Measurements from ENCODE around the gene MEPE.
"Not testable (repeated sequence)": the region's sequence is repeated elsewhere in the genome, so short reads cannot be mapped to it uniquely, and the experiment has no call there.

MEPE gene

DNA sequence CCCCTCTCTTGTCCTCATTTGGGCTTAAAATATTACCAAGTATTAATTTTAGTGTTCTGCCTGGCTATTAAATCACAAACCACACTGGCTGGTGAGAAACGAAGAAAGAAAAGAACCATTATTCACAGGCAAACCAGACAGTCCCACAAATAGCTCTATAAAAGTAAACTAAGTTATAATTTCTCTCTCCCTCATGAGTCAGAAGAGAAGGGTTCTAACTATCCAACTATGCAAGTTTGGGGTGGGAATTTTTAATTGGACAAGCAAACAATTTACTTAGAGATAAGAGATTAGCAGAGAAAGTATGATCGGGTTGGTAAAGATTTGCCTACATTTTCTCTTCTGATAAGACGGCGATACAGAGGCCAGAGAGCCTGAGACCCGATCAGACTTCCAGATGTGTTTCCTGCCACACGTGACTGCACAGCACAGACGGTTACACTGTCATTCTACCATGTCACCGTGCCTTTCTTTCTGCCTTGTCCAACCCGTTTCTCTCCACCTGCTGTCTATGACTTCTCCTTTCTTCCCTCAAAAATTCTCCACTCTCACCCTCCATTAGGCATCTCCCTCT, 52.3 kb downstream of the MEPE start:
- no peak for DNase-seq

DNA sequence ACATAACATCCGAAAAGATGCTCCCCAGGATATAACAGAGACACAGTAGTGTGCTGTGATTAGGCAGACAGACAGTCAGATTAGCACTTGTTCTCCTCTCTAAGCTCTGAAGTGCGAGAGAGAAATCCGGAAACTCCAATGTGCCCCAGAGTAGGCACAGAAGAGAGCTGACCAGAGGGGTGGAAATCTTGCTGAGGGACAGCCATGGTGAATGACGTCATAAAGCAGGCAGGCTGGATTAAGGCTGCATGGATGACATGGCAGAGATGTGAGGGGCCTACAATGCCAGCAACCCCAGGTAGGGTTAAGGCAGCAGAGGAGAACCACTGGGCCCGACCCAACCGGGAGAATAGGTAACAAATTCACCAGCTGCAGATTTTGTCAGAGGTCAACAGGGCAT, 53.3 kb downstream of the MEPE start:
- no peak for DNase-seq

DNA sequence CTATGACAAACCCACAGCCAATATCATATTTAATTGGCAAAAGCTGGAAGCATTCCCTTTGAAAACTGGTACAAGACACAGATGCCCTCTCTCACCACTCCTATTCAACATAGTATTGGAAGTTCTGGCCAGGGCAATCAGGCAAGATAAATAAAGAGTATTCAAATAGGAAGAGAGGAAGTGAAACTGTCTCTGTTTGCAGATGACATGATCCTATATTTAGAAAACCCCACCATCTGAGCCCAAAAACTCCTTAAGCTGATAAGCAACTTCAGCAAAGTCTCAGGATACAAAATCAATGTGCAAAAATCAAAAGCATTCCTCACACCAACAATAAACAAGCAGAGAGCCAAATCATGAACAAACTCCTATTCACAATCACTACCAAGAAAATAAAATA, 58.0 kb downstream of the MEPE start:
- not testable (repeated sequence) for DNase-seq

DNA sequence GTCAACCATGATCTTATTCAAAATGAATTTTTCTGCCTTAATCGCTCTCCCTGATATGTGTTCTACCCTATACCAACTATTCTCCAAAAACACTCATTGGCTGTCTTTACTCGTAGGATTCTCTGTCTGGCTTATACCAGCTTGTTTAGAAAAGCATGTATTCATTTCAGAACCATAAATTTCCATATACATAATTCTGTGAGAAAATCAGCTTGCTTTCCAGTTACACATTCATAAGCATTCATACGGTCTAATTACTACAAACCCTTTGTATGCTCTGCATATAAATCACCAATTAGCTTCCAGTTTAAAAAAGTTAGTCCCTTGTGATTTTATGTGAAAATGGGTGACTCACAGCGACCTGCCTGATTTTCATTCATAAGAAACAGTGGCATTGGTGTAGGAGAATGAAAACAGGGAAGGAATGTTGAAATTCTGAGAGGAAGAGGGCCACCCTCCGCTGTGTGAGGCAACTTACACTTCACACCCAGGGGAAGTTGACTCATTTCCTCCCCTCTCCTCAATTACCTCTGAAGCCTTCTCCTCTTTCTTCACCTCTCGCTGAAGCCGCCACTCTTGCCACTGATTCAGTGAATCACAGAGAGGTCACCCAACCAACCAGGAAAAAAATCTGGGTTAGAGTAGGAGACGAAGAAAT, 63.3 kb downstream of the MEPE start:
- no peak for DNase-seq
